HG03108 (cell line): ENCODE measurements around the gene GNG3.

Experiments used
- ATAC-seq: cut with Tn5 transposase; IDR thresholded peaks from one replicate; pipeline ENCODE4 v1.9.1; 2021; ENCODE audit warnings: moderate library complexity; ENCODE audit not compliant: unreplicated experiment

Gene GNG3

GRCh38 chr11:62755086-62755615 lies 47.7 kb downstream of the GNG3 start:
- ATAC-seq, result no peak

DNA sequence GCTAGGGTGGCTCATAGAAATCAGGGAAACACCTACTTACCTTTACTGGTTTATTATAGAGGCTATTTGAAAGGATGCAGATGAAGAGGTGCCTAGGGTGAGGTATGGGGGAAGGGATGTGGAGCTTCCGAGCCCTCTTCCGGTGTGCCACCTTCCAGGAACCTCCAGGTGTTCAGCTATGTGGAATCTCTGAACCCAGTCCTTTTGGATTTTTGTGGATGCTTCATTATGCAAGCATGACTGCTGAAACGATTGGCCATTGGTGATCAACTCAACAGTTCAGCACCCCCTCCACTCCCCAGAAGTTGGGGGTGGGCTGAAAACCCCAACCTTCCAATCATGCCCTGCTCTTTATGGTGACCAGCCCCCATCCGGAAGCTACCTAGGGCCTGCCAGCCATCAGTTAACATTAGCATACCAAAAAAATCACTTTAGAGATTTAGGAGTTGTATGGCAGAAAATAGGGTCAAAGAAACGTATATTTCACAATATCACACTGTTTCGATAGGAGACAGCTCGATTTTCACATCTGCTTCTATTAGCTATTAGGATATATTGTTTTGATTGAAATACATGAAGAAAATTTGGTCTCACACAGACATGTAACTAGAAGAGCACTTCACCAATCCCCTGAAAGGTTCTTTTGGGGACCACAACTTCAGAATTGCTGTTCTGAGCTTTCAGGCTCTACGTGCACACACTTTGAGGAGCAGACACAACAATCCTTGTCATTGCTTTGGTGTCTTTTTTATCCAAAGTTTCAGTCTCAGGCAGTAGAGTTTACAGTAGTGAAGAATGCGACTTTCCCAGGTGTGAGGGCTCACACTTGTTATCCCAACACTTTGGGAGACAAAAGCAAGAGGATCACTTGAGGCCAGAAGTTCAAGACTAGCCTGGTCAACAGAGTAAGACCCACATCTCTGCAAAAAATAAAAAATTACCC lies 50.6 kb downstream of the GNG3 start:
- ATAC-seq, result no peak
